SK-N-SH treated with all-trans-retinoic acid at 6 μM for 48 hours (cell line): ENCODE data around the gene LARP4B.

Source experiments
- ATAC-seq: fragments of 200-7000 bp; cut with Tn5 transposase; 3 replicates; pipeline ENCODE4 v1.9.1; 2020; ENCODE audit warnings: mild to moderate bottlenecking, moderate library complexity
- ARNTL ChIP-seq: fragments of 450-650 bp; formaldehyde crosslinking; IDR thresholded peaks from 2 replicates; pipeline ENCODE4 v1.5.0; 2020; ENCODE audit warnings: low read depth, mild to moderate bottlenecking, moderate library complexity, borderline replicate concordance
- BACH2 ChIP-seq: fragments of 250-450 bp; sonication (Bioruptor Pico); IDR thresholded peaks from 2 replicates; pipeline ENCODE4 v1.9.0; 2021; ENCODE audit warnings: mild to moderate bottlenecking, borderline replicate concordance
- CSDC2 ChIP-seq: fragments of 250-450 bp; sonication (Bioruptor Pico); IDR thresholded peaks from 2 replicates; pipeline ENCODE4 v1.5.0; 2020; ENCODE audit warnings: mild to moderate bottlenecking, moderate library complexity
- CSRNP3 ChIP-seq: fragments of 250-450 bp; sonication (Bioruptor Pico); IDR thresholded peaks from 2 replicates; pipeline ENCODE4 v1.5.1; 2021; ENCODE audit warnings: mild to moderate bottlenecking, moderate library complexity
- ESRRG ChIP-seq: fragments of 250-450 bp; sonication (Bioruptor Pico); IDR thresholded peaks from 2 replicates; pipeline ENCODE4 v1.6.1; 2021; ENCODE audit warnings: mild to moderate bottlenecking
- GLIS3 ChIP-seq: fragments of 250-450 bp; sonication (Bioruptor Pico); IDR thresholded peaks from 2 replicates; pipeline ENCODE4 v1.5.0; 2020; ENCODE audit warnings: mild to moderate bottlenecking, moderate library complexity
- ISL1 ChIP-seq: fragments of 250-450 bp; sonication (Bioruptor Pico); IDR thresholded peaks from 2 replicates; pipeline ENCODE4 v2.1.2; 2022; ENCODE audit warnings: mild to moderate bottlenecking, moderate library complexity
- OSR1 ChIP-seq: fragments of 250-450 bp; sonication (Bioruptor Pico); IDR thresholded peaks from 2 replicates; pipeline ENCODE4 v1.8.0; 2022; ENCODE audit warnings: moderate library complexity, mild to moderate bottlenecking, inconsistent platforms
- PATZ1 ChIP-seq: fragments of 250-450 bp; sonication (Bioruptor Pico); IDR thresholded peaks from 2 replicates; pipeline ENCODE4 v1.8.0; 2020; ENCODE audit warnings: mild to moderate bottlenecking, moderate library complexity, borderline replicate concordance
- PPARA ChIP-seq: fragments of 250-450 bp; sonication (Bioruptor Pico); IDR thresholded peaks from 2 replicates; pipeline ENCODE4 v1.5.0; 2020; ENCODE audit warnings: mild to moderate bottlenecking, borderline replicate concordance
- RARB ChIP-seq: fragments of 250-450 bp; sonication (Bioruptor Pico); IDR thresholded peaks from 2 replicates; pipeline ENCODE4 v1.8.0; 2021; ENCODE audit warnings: mild to moderate bottlenecking, moderate library complexity
- SNAI2 ChIP-seq: fragments of 250-450 bp; sonication (Bioruptor Pico); IDR thresholded peaks from 2 replicates; pipeline ENCODE4 v1.5.0; 2020; ENCODE audit warnings: mild to moderate bottlenecking, moderate library complexity
- TOX ChIP-seq: fragments of 250-450 bp; sonication (Bioruptor Pico); IDR thresholded peaks from 2 replicates; pipeline ENCODE4 v1.8.0; 2021; ENCODE audit warnings: mild to moderate bottlenecking, moderate library complexity, borderline replicate concordance
- TSHZ2 ChIP-seq: fragments of 250-450 bp; sonication (Bioruptor Pico); IDR thresholded peaks from 2 replicates; pipeline ENCODE4 v1.5.0; 2020; ENCODE audit warnings: mild to moderate bottlenecking, moderate library complexity
- ZC3H10 ChIP-seq: fragments of 250-450 bp; sonication (Bioruptor Pico); IDR thresholded peaks from 2 replicates; pipeline ENCODE4 v1.5.1; 2021; ENCODE audit warnings: mild to moderate bottlenecking, moderate library complexity
- ZFP3 ChIP-seq: fragments of 250-450 bp; sonication (Bioruptor Pico); IDR thresholded peaks from 2 replicates; pipeline ENCODE4 v1.5.0; 2020; ENCODE audit warnings: mild to moderate bottlenecking, moderate library complexity
- ZFP30 ChIP-seq: fragments of 450-650 bp; formaldehyde crosslinking; IDR thresholded peaks from 2 replicates; pipeline ENCODE4 v1.5.0; 2022; ENCODE audit warnings: mild to moderate bottlenecking, moderate library complexity
- ZNF565 ChIP-seq: fragments of 450-650 bp; formaldehyde crosslinking; conservative IDR thresholded peaks from 2 replicates; pipeline ENCODE4 v1.5.0; 2020; ENCODE audit warnings: low read depth, mild to moderate bottlenecking, moderate library complexity
- ZNF70 ChIP-seq: fragments of 450-650 bp; formaldehyde crosslinking; IDR thresholded peaks from 2 replicates; pipeline ENCODE4 v1.5.0; 2020; ENCODE audit warnings: mild to moderate bottlenecking, moderate library complexity
- TF ChIP-seq, protein P1 (sequence below): fragments of 250-450 bp; sonication (Bioruptor Pico); IDR thresholded peaks from 2 replicates; pipeline ENCODE4 v1.5.1; 2020; ENCODE audit warnings: low read depth, mild to moderate bottlenecking, moderate library complexity

The LARP4B gene

DNA sequence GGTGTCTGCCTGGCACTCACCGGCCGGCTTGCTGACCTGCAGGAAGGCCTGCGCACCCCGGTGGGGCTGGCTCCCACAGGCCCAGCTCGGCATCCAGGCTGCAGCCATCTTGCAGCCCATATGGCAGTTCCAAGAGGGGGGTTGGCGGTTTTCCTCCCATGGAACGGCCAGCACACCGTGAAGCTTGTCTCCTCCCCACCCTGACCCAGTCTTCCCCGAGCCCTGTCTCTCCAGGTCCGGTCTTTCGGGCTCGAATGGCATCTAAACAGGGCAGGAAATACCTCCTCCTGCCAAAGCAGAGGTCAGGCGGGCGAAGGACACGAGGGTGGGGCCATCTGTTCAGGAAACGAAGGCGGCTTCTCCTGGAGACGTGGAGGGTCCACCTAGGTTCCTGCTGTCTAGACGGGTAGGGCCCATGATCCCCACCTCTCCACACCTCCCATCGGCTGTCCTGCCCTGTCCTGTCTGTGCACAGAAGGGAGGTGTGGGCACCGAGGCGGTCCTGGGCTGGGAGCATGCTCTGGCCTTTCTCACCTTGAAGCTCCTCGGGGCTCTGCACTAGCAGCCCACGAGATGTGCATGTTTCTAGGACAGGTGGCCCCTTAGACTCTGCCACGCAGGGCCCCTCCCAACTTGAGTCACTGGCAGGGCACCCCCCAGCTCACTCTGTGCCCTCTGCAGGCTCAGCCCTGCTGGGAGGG, 128.3 kb downstream of the LARP4B start:
- TF ChIP-seq ARNTL (CRISPR knock-in tag): no peak
- TF ChIP-seq PATZ1 (CRISPR knock-in tag): no peak
- no peak for TF ChIP-seq ZNF70
- no peak for TF ChIP-seq CSRNP3 (CRISPR knock-in tag)
- no peak for TF ChIP-seq ZNF565
- no peak for TF ChIP-seq TOX (CRISPR knock-in tag)
- no peak for TF ChIP-seq BACH2 (CRISPR knock-in tag)
- ATAC-seq: peak; percentile 7

DNA sequence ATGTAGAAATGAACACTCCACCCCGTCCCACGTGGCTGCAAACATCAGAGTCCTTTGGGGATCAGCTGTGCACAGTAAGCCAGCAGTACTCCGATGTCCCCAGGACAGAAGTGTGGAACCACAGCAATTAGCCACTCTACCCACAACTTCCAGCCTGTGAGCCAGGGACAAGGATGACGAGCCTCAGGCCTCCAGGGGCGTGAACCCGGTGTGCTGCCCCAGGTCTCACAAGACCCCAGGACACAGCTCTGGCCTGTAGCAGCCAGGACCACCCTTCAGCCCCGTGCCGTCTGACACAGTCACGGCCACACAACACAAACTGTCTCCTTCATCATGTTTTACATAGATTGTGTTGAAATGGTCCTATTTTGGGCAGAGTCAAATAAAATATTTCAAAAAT, 129.0 kb downstream of the LARP4B start:
- TF ChIP-seq PATZ1 (CRISPR knock-in tag) (no peak), ISL1 (CRISPR knock-in tag) (no peak), TOX (CRISPR knock-in tag) (no peak), ARNTL (CRISPR knock-in tag) (no peak), ZC3H10 (CRISPR knock-in tag) (no peak), TSHZ2 (no peak), SNAI2 (no peak), BACH2 (CRISPR knock-in tag) (no peak), CSDC2 (CRISPR knock-in tag) (no peak), ESRRG (CRISPR knock-in tag) (no peak), CSRNP3 (CRISPR knock-in tag) (no peak)
- TF ChIP-seq, protein P1, sequence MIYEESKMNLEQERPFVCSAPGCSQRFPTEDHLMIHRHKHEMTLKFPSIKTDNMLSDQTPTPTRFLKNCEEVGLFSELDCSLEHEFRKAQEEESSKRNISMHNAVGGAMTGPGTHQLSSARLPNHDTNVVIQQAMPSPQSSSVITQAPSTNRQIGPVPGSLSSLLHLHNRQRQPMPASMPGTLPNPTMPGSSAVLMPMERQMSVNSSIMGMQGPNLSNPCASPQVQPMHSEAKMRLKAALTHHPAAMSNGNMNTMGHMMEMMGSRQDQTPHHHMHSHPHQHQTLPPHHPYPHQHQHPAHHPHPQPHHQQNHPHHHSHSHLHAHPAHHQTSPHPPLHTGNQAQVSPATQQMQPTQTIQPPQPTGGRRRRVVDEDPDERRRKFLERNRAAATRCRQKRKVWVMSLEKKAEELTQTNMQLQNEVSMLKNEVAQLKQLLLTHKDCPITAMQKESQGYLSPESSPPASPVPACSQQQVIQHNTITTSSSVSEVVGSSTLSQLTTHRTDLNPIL (CRISPR knock-in tag): no peak
- peak; percentile 7; the same call in 2 of the 3 replicates for ATAC-seq

- no peak for ATAC-seq
- TF ChIP-seq CSRNP3 (CRISPR knock-in tag) (no peak), RARB (no peak), ZFP30 (no peak), ZNF70 (no peak), ESRRG (CRISPR knock-in tag) (no peak), ZFP3 (CRISPR knock-in tag) (no peak), ZNF565 (no peak), GLIS3 (CRISPR knock-in tag) (no peak), PPARA (CRISPR knock-in tag) (no peak), TOX (CRISPR knock-in tag) (no peak), OSR1 (CRISPR knock-in tag) (no peak)
- TF ChIP-seq, protein P1 (CRISPR knock-in tag): no peak
Observed at GRCh38 chr10:797179-797578, 134.3 kb downstream of the LARP4B start.
